Trophoblast cell (in vitro differentiated cells and primary cell): ENCODE results near the gene OR51B5.
"Not testable (repeated sequence)": the region's sequence is repeated elsewhere in the genome, so short reads cannot be mapped to it uniquely, and the experiment has no call there.

Source experiments
- DNase-seq, 2 donors: peaks; one replicate each; pipeline ENCODE4 v3.0.0-alpha.2; 2016
- H2AFZ ChIP-seq: 2 replicates; pipeline ENCODE4 v1.6.1; 2013; ENCODE audit warnings: low read length, moderate library complexity, mild to moderate bottlenecking; ENCODE audit not compliant: insufficient read depth, poor library complexity
- H2AK5ac ChIP-seq: 2 replicates; pipeline ENCODE4 v1.6.1; 2013; ENCODE audit warnings: mild to moderate bottlenecking, low read length
- H2BK120ac ChIP-seq: 2 replicates; pipeline ENCODE4 v1.6.1; 2013; ENCODE audit warnings: low read length, mild to moderate bottlenecking, moderate library complexity; ENCODE audit not compliant: insufficient read depth, poor library complexity
- H2BK12ac ChIP-seq: 2 replicates; pipeline ENCODE4 v1.6.1; 2013; ENCODE audit warnings: mild to moderate bottlenecking, low read length, moderate library complexity
- H2BK5ac ChIP-seq: 2 replicates; pipeline ENCODE4 v1.6.1; 2013; ENCODE audit warnings: low read length, low read depth, moderate library complexity, mild to moderate bottlenecking; ENCODE audit not compliant: poor library complexity
- H3K14ac ChIP-seq: 2 replicates; pipeline ENCODE4 v1.6.1; 2013; ENCODE audit warnings: mild to moderate bottlenecking, low read length
- H3K18ac ChIP-seq: 2 replicates; pipeline ENCODE4 v1.6.1; 2013; ENCODE audit warnings: mild to moderate bottlenecking, low read length
- H3K23ac ChIP-seq: 2 replicates; pipeline ENCODE4 v1.6.1; 2013; ENCODE audit warnings: low read length
- H3K27ac ChIP-seq: 2 replicates; pipeline ENCODE4 v1.5.1; 2013; ENCODE audit warnings: low read depth, mild to moderate bottlenecking, inconsistent platforms, low read length, moderate library complexity
- H3K27me3 ChIP-seq: 2 replicates; pipeline ENCODE4 v1.6.1; 2013; ENCODE audit warnings: inconsistent platforms, mild to moderate bottlenecking, low read length, moderate library complexity; ENCODE audit not compliant: insufficient read depth
- H3K36me3 ChIP-seq, 2 experiments: 1 replicate in 1 of 2; 2 replicates in 1 of 2; pipeline ENCODE4 v1.6.1; 2013; ENCODE audit warnings: low read length in 2 of 2, mild to moderate bottlenecking in 2 of 2, moderate library complexity in 1 of 2; ENCODE audit not compliant: insufficient read depth in 2 of 2, control insufficient read depth in 1 of 2
- H3K4ac ChIP-seq: 2 replicates; pipeline ENCODE4 v1.6.1; 2013; ENCODE audit warnings: low read depth, mild to moderate bottlenecking, low read length, moderate library complexity
- H3K4me1 ChIP-seq, 2 experiments: 1 replicate in 1 of 2; 2 replicates in 1 of 2; pipeline ENCODE4 v1.6.1; 2013; ENCODE audit warnings: low read length in 2 of 2, mild to moderate bottlenecking in 2 of 2, moderate library complexity in 1 of 2; ENCODE audit not compliant: insufficient read depth in 2 of 2, control insufficient read depth in 1 of 2
- H3K4me2 ChIP-seq: 2 replicates; pipeline ENCODE4 v1.6.1; 2013; ENCODE audit warnings: inconsistent platforms, mild to moderate bottlenecking, low read length, moderate library complexity
- H3K4me3 ChIP-seq: 2 replicates; pipeline ENCODE4 v1.5.1; 2013; ENCODE audit warnings: mild to moderate bottlenecking, low read depth, low read length, inconsistent platforms
- H3K79me1 ChIP-seq: one replicate; pipeline ENCODE4 v1.6.1; 2013; ENCODE audit warnings: low read length
- H3K79me2 ChIP-seq: 2 replicates; pipeline ENCODE4 v1.6.1; 2013; ENCODE audit warnings: low read length, mild to moderate bottlenecking; ENCODE audit not compliant: control insufficient read depth, insufficient read depth, poor library complexity
- H3K9ac ChIP-seq: 2 replicates; pipeline ENCODE4 v1.6.1; 2013; ENCODE audit warnings: mild to moderate bottlenecking, low read length
- H3K9me3 ChIP-seq: 2 replicates; pipeline ENCODE4 v1.6.1; 2013; ENCODE audit warnings: low read depth, mild to moderate bottlenecking, control low read depth, inconsistent platforms, low read length; ENCODE audit not compliant: insufficient read depth
- H4K12ac ChIP-seq: 2 replicates; pipeline ENCODE4 v1.6.1; 2013; ENCODE audit warnings: low read depth, mild to moderate bottlenecking, low read length, moderate library complexity
- H4K8ac ChIP-seq: 2 replicates; pipeline ENCODE4 v1.6.1; 2013; ENCODE audit warnings: low read depth, mild to moderate bottlenecking, low read length, moderate library complexity
- H4K91ac ChIP-seq: one replicate; pipeline ENCODE4 v1.6.1; 2013; ENCODE audit warnings: low read depth, mild to moderate bottlenecking, low read length, moderate library complexity
- WGBS: extraction: QIAGEN DNeasy Blood & Tissue Kit; methylation state at CpG from one replicate; pipeline ENCODE4 v1.1.7; 2013; ENCODE audit warnings: missing lambda C conversion rate; ENCODE audit not compliant: insufficient read length, insufficient coverage; ENCODE audit errors: extremely low coverage; 5-methylcytosine and 5-hydroxymethylcytosine counted together

The OR51B5 gene

GRCh38 chr11:5362017-5362625, 18.8 kb upstream of the OR51B5 start:
- no peak overlapping the region for H2BK5ac ChIP-seq
- H3K36me3 ChIP-seq: no peaks in the 10 kb centered on the region
- H3K9ac ChIP-seq: no peak overlapping the region
- no peaks in the 10 kb centered on the region for H3K79me2 ChIP-seq
- no peak overlapping the region for H3K18ac ChIP-seq
- H3K4me2 ChIP-seq: no peak overlapping the region
- no peak overlapping the region for H3K27ac ChIP-seq
- peak; percentile 80 to 88 for DNase-seq
- no peak overlapping the region for H3K4ac ChIP-seq
- H3K23ac ChIP-seq: no peak overlapping the region
- no peak overlapping the region for H2BK120ac ChIP-seq
- WGBS: no CpG with 5 or more reads among the region's 3 CpGs
- peaks cover 0 to 3% of the 10 kb centered on the region in 2 experiments for H3K4me1 ChIP-seq
- H3K27me3 ChIP-seq: no peaks in the 10 kb centered on the region
- H3K14ac ChIP-seq: no peak overlapping the region
- H4K12ac ChIP-seq: no peak overlapping the region
- H2AK5ac ChIP-seq: no peak overlapping the region
- no peak overlapping the region for H2BK12ac ChIP-seq
- H2AFZ ChIP-seq: no peak overlapping the region
- H3K9me3 ChIP-seq: no peaks in the 10 kb centered on the region
- no peak overlapping the region for H4K8ac ChIP-seq
- no peak overlapping the region for H3K4me3 ChIP-seq
- H4K91ac ChIP-seq: no peak overlapping the region
- no peaks in the 10 kb centered on the region for H3K79me1 ChIP-seq

GRCh38 chr11:5356031-5356430, 12.7 kb upstream of the OR51B5 start:
- H3K27me3 ChIP-seq, H3K9me3 ChIP-seq, H2BK120ac ChIP-seq, H2BK5ac ChIP-seq, H2BK12ac ChIP-seq, H4K12ac ChIP-seq, H3K9ac ChIP-seq, H3K27ac ChIP-seq, H3K4me1 ChIP-seq, H2AK5ac ChIP-seq, H3K18ac ChIP-seq, DNase-seq, H3K14ac ChIP-seq, H3K23ac ChIP-seq, H3K4me3 ChIP-seq, H4K91ac ChIP-seq, H3K79me1 ChIP-seq, H2AFZ ChIP-seq, H3K4ac ChIP-seq, H3K4me2 ChIP-seq, H3K36me3 ChIP-seq, H4K8ac ChIP-seq, H3K79me2 ChIP-seq: not testable (repeated sequence)
- WGBS: no CpG with 5 or more reads among the region's 5 CpGs

- Histone ChIP-seq H2BK12ac (no peak within 1 kb of the TSS), H3K9ac (no peak within 1 kb of the TSS), H3K4me2 (no peak within 1 kb of the TSS), H3K4me1 (no peaks in the 10 kb centered on the region), H3K4ac (no peak within 1 kb of the TSS), H2BK120ac (no peak within 1 kb of the TSS), H3K79me1 (no peaks in the 10 kb centered on the region), H3K14ac (no peak within 1 kb of the TSS), H3K18ac (no peak within 1 kb of the TSS), H3K27me3 (no peaks in the 10 kb centered on the region), H2BK5ac (no peak within 1 kb of the TSS), H3K4me3 (no peak within 1 kb of the TSS), H4K8ac (no peak within 1 kb of the TSS), H3K79me2 (no peaks in the 10 kb centered on the region), H3K9me3 (no peaks in the 10 kb centered on the region), H2AK5ac (no peak within 1 kb of the TSS), H3K36me3 (no peaks in the 10 kb centered on the region), H4K91ac (no peak within 1 kb of the TSS), H3K23ac (no peak within 1 kb of the TSS), H2AFZ (no peak within 1 kb of the TSS), H3K27ac (no peak within 1 kb of the TSS), H4K12ac (no peak within 1 kb of the TSS)
- WGBS: no CpG with 5 or more reads among the region's 1 CpG
- no peak for DNase-seq
These were observed 7.9 kb upstream of the OR51B5 start, which contains the start of gene OR51B6 for GRCh38 chr11:5351208-5351607. TSS of gene OR51B6 (plus strand) at chr11:5351508. CDS start at chr11:5351508, 0 bp downstream.

- Histone ChIP-seq H2BK120ac (no peak overlapping the region), H3K4me2 (no peak overlapping the region), H2BK5ac (no peak overlapping the region), H3K9me3 (no peaks in the 10 kb centered on the region), H3K27me3 (no peaks in the 10 kb centered on the region), H4K8ac (no peak overlapping the region), H3K4me3 (no peak overlapping the region), H3K4me1 (no peaks in the 10 kb centered on the region), H2AFZ (no peak overlapping the region), H3K36me3 (no peaks in the 10 kb centered on the region), H4K12ac (no peak overlapping the region), H3K23ac (no peak overlapping the region), H2AK5ac (no peak overlapping the region), H3K9ac (no peak overlapping the region), H2BK12ac (no peak overlapping the region), H3K4ac (no peak overlapping the region), H3K14ac (no peak overlapping the region), H3K79me1 (no peaks in the 10 kb centered on the region), H3K18ac (no peak overlapping the region), H3K27ac (no peak overlapping the region), H3K79me2 (no peaks in the 10 kb centered on the region), H4K91ac (no peak overlapping the region)
- WGBS: no CpG with 5 or more reads among the region's 1 CpG
- no peak for DNase-seq
These were observed 6.2 kb upstream of the OR51B5 start for GRCh38 chr11:5349550-5349949.
